RKO (cell line): ENCODE results near the gene KIAA1143.

ENCODE experiments used
- DNase-seq: peaks from one replicate; pipeline ENCODE4 v3.0.0-alpha.2; 2016; ENCODE audit warnings: low spot score

The KIAA1143 gene

GRCh38 chr3:44761424-44762169 is at the start of gene KIAA1143, which contains the start of gene KIF15:
TSS of gene KIAA1143 (minus strand) at chr3:44761619. CDS start at chr3:44761602, 17 bp downstream.
TSS of gene KIF15 (plus strand) at chr3:44761794. CDS start at chr3:44761866, 72 bp downstream.
- peak; percentile 96 for DNase-seq

GRCh38 chr3:44805960-44806359 is 44.5 kb upstream of the KIAA1143 start:
- no peak for DNase-seq

GRCh38 chr3:44803298-44803697 is 41.9 kb upstream of the KIAA1143 start:
- DNase-seq, result no peak

GRCh38 chr3:44802011-44802410 is 40.6 kb upstream of the KIAA1143 start:
- no peak for DNase-seq

- no peak for DNase-seq
Measured at GRCh38 chr3:44795197-44795596, 33.8 kb upstream of the KIAA1143 start.

GRCh38 chr3:44782891-44783290 is 21.5 kb upstream of the KIAA1143 start:
- no peak for DNase-seq

GRCh38 chr3:44772099-44772442 is 10.7 kb upstream of the KIAA1143 start:
- DNase-seq, result no peak

- DNase-seq, result no peak
Measured at GRCh38 chr3:44771424-44772098, 10.1 kb upstream of the KIAA1143 start.

- DNase-seq, result no peak
Measured at GRCh38 chr3:44764248-44764647, 2.8 kb upstream of the KIAA1143 start.

- DNase-seq, result no peak
Measured at GRCh38 chr3:44762690-44763089, 1.3 kb upstream of the KIAA1143 start.

GRCh38 chr3:44762170-44762677 is 805 bp upstream of the KIAA1143 start:
- DNase-seq, result peak; percentile 46

GRCh38 chr3:44761101-44761423 is 357 bp downstream of the KIAA1143 start:
- no peak for DNase-seq

GRCh38 chr3:44734646-44735168 is 26.7 kb downstream of the KIAA1143 start:
- no peak for DNase-seq

GRCh38 chr3:44729384-44729910 is 32.0 kb downstream of the KIAA1143 start, which contains the start of gene ZNF501:
TSS of gene ZNF501 (plus strand) at chr3:44729635. CDS start at chr3:44734422, 4,787 bp downstream.
- peak; percentile 89 for DNase-seq

- DNase-seq, result no peak
Measured at GRCh38 chr3:44722103-44722401, 39.4 kb downstream of the KIAA1143 start.

GRCh38 chr3:44721231-44722102 is 40.0 kb downstream of the KIAA1143 start:
- no peak for DNase-seq

GRCh38 chr3:44712455-44713075 is 48.9 kb downstream of the KIAA1143 start, which contains the start of gene ZNF502:
TSS of gene ZNF502 (plus strand) at chr3:44712660. CDS start at chr3:44720262, 7,602 bp downstream.
- peak; percentile 86 for DNase-seq
